ENCODE results near the gene SRSF7. TPM values are rescaled to one million over a fixed set of nuclear protein-coding genes. Genes with fewer than 3 reads are reported as not detected.
"Not testable (repeated sequence)": the region's sequence is repeated elsewhere in the genome, so short reads cannot be mapped to it uniquely, and the experiment has no call there.

Gene SRSF7
- total and polyA plus RNA-seq, 2 donors (not counting 3 experiments of a cell fraction or from before 2014, with no cell fraction given): 165 to 202 TPM

DNA sequence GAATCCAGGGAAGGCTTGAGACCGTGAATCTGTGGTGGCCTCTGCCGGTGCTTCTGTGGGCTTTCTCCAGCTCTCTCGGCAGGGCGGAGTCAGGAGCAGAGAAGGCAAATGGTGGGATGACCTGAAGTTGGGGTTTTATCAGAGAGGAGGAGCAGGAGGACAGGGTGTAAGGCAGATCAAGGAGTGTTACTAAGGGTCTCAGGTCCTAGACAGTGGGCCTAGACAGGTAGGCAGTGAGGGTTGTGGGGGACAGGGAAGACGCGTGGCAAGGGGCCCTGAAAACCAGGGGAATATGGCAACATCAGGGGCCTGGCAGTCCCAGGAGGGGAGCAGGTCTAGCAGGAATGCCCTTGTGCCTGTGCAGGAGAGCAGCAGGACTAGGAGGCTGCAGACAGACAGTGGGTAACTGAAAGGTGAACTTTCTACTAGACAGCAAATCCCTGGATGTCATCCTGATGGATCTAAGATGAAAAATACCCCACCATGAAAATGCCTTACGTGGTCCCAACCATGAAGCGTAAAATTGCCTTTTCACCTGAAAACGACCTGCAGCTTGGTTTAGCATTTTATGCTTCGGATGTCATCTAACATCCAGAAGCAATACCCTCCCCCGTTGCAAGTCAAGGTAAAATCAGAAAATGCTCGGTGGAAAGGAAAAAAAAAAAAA, 42.1 kb downstream of the SRSF7 start:
- Histone ChIP-seq H3K27ac (ENCODE audit: insufficient read depth, low read depth, low read length) (no peak overlapping the region), H3K4me1 (ENCODE audit: control insufficient read depth, extremely low read depth, insufficient read depth, low read length) (no peaks in the 10 kb centered on the region), H4K20me1 (replicated peaks; ENCODE audit: control insufficient read depth, extremely low read depth, insufficient read depth, low read length) (no peaks in the 10 kb centered on the region), H3K4me3 (replicated peaks in 1 of 3; ENCODE audit: insufficient read depth in 1 of 3, low read depth in 1 of 3, low read length in 3 of 3) (no peak overlapping the region), H3K9ac (replicated peaks; ENCODE audit: extremely low read depth, insufficient read depth, low read length) (no peak overlapping the region), H3K9me3 (replicated peaks; ENCODE audit: control insufficient read depth, insufficient read depth, low read length) (no peaks in the 10 kb centered on the region), H3K9me1 (replicated peaks; ENCODE audit: control insufficient read depth, extremely low read depth, insufficient read depth, low read length) (no peaks in the 10 kb centered on the region), H3K36me3 (ENCODE audit: control insufficient read depth in 2 of 2, extremely low read depth in 1 of 2, insufficient read depth in 2 of 2, low read length in 2 of 2) (no peaks in the 10 kb centered on the region), H2AFZ (ENCODE audit: low read depth, low read length) (no peak overlapping the region), H3K79me2 (ENCODE audit: control insufficient read depth, insufficient read depth, low read length) (no peaks in the 10 kb centered on the region), H3K4me2 (ENCODE audit: insufficient read depth, low read length) (no peak overlapping the region), H3K27me3 (ENCODE audit: control insufficient read depth in 2 of 2, insufficient read depth in 2 of 2, low read length in 2 of 2) (no peaks in the 10 kb centered on the region)
- ChIA-PET CTCF (interaction anchor here (1.1 to 2.2 kb wide), 2 partner anchors 37 to 154 kb away, joined by 3 to 4 read pairs; no protein-coding TSS in a partner anchor), POLR2A (interaction anchor here (0.6 to 0.9 kb wide), 2 partner anchors 42 to 62 kb away, joined by 3 to 4 read pairs; partner anchors contain the start of gene SRSF7)
- BruUV-seq (replicated peaks): no TSS peak
- DNase-seq (ENCODE audit: low read depth, low spot score) (no peak), FAIRE-seq (no peak)
- intact Hi-C loops (cut with micrococcal nuclease): no loop called here
- TF ChIP-seq POLR2A (IDR thresholded peaks at IDR 0.05; ENCODE audit: low read depth, low read length): no peak
- TF ChIP-seq EZH2 (IDR thresholded peaks at IDR 0.05; ENCODE audit: borderline replicate concordance, low read depth, low read length, severe bottlenecking): no peak
- TF ChIP-seq, protein P1, sequence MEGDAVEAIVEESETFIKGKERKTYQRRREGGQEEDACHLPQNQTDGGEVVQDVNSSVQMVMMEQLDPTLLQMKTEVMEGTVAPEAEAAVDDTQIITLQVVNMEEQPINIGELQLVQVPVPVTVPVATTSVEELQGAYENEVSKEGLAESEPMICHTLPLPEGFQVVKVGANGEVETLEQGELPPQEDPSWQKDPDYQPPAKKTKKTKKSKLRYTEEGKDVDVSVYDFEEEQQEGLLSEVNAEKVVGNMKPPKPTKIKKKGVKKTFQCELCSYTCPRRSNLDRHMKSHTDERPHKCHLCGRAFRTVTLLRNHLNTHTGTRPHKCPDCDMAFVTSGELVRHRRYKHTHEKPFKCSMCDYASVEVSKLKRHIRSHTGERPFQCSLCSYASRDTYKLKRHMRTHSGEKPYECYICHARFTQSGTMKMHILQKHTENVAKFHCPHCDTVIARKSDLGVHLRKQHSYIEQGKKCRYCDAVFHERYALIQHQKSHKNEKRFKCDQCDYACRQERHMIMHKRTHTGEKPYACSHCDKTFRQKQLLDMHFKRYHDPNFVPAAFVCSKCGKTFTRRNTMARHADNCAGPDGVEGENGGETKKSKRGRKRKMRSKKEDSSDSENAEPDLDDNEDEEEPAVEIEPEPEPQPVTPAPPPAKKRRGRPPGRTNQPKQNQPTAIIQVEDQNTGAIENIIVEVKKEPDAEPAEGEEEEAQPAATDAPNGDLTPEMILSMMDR (IDR thresholded peaks at IDR 0.05; ENCODE audit: extremely low read depth in 1 of 2, insufficient read depth in 1 of 2, low read depth in 1 of 2, low read length in 2 of 2): no peak
- TF ChIP-seq MYC (IDR thresholded peaks at IDR 0.05; ENCODE audit: low read depth, low read length): no peak
- TF ChIP-seq, protein P2, sequence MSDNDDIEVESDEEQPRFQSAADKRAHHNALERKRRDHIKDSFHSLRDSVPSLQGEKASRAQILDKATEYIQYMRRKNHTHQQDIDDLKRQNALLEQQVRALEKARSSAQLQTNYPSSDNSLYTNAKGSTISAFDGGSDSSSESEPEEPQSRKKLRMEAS (IDR thresholded peaks at IDR 0.05; ENCODE audit: insufficient read depth, insufficient read length): no peak
- dilution Hi-C loops (cut with MboI; ENCODE audit: extremely low pct_ligation_motif_present, low sequenced_read_pairs): no loop called here

DNA sequence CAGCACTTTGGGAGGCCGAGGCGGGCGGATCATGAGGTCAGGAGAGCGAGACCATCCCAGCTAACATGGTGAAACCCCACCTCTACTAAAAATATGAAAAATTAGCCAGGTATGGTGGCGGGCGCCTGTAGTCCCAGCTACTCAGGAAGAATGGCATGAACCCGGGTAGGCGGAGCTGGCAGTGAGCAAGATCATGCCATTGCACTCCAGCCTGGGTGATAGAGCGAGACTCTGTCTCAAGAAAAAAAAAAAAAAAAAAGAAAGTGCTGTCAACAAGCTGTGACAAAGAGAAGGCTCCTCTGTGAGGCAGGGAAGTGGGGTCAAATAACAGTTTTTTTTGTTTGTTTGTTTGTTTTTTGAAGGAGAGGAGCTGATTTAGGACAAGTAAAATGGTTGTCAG, 42.7 kb downstream of the SRSF7 start:
- H3K27ac ChIP-seq (ENCODE audit: insufficient read depth, low read depth, low read length): not testable (repeated sequence)

More for the DNA sequence above, 42.7 kb downstream of the SRSF7 start:
- H4K20me1 ChIP-seq (replicated peaks; ENCODE audit: control insufficient read depth, extremely low read depth, insufficient read depth, low read length); H2AFZ ChIP-seq (ENCODE audit: low read depth, low read length); H3K4me2 ChIP-seq (ENCODE audit: insufficient read depth, low read length); DNase-seq (ENCODE audit: low read depth, low spot score); H3K27me3 ChIP-seq (ENCODE audit: control insufficient read depth in 2 of 2, insufficient read depth in 2 of 2, low read length in 2 of 2); H3K36me3 ChIP-seq (ENCODE audit: control insufficient read depth in 2 of 2, extremely low read depth in 1 of 2, insufficient read depth in 2 of 2, low read length in 2 of 2); H3K9ac ChIP-seq (replicated peaks; ENCODE audit: extremely low read depth, insufficient read depth, low read length); dilution Hi-C loops (cut with MboI; ENCODE audit: extremely low pct_ligation_motif_present, low sequenced_read_pairs); H3K79me2 ChIP-seq (ENCODE audit: control insufficient read depth, insufficient read depth, low read length); intact Hi-C loops (cut with micrococcal nuclease); FAIRE-seq; H3K9me1 ChIP-seq (replicated peaks; ENCODE audit: control insufficient read depth, extremely low read depth, insufficient read depth, low read length); H3K4me3 ChIP-seq (replicated peaks in 1 of 3; ENCODE audit: insufficient read depth in 1 of 3, low read depth in 1 of 3, low read length in 3 of 3); H3K4me1 ChIP-seq (ENCODE audit: control insufficient read depth, extremely low read depth, insufficient read depth, low read length); BruUV-seq (replicated peaks); H3K9me3 ChIP-seq (replicated peaks; ENCODE audit: control insufficient read depth, insufficient read depth, low read length): not testable (repeated sequence)
- CTCF ChIA-PET: interaction anchor here (1.1 to 2.2 kb wide), 2 partner anchors 37 to 153 kb away, joined by 3 to 4 read pairs; no protein-coding TSS in a partner anchor
- POLR2A ChIA-PET: interaction anchor here (0.6 to 0.9 kb wide), 2 partner anchors 43 to 63 kb away, joined by 3 to 4 read pairs; partner anchors contain the start of gene SRSF7

Data from endothelial cell of umbilical vein (primary cell).